ENCODE results near the gene SPINT1.
"Not testable (repeated sequence)": the region's sequence is repeated elsewhere in the genome, so short reads cannot be mapped to it uniquely, and the experiment has no call there.

The SPINT1 gene

GRCh38 chr15:40857601-40858341, 13.9 kb downstream of the SPINT1 start:
- DNase-seq: peak; percentile 53 to 57 (median 54)
- H3K9me3 ChIP-seq (ENCODE audit: control insufficient read depth, low read length): no peaks in the 10 kb centered on the region
- no peaks in the 10 kb centered on the region for H3K27me3 ChIP-seq (replicated peaks; ENCODE audit: control insufficient read depth, insufficient read depth, low read length, poor library complexity, severe bottlenecking)
- H3K4me1 ChIP-seq (ENCODE audit: control insufficient read depth, insufficient read depth, low read length, poor library complexity, severe bottlenecking): peaks cover 3% of the 10 kb centered on the region
- H3K36me3 ChIP-seq (ENCODE audit: control insufficient read depth, insufficient read depth, low read length): no peaks in the 10 kb centered on the region
- no peak overlapping the region for H3K4me3 ChIP-seq (ENCODE audit: insufficient read depth, low read depth, low read length, poor library complexity, severe bottlenecking)
- no peak overlapping the region for H3K27ac ChIP-seq (ENCODE audit: insufficient read depth, low read length, poor library complexity, severe bottlenecking)

GRCh38 chr15:40858706-40859105, 14.9 kb downstream of the SPINT1 start:
- peaks cover 3% of the 10 kb centered on the region for H3K4me1 ChIP-seq (ENCODE audit: control insufficient read depth, insufficient read depth, low read length, poor library complexity, severe bottlenecking)
- DNase-seq: no peak
- no peaks in the 10 kb centered on the region for H3K27me3 ChIP-seq (replicated peaks; ENCODE audit: control insufficient read depth, insufficient read depth, low read length, poor library complexity, severe bottlenecking)
- H3K4me3 ChIP-seq (ENCODE audit: insufficient read depth, low read depth, low read length, poor library complexity, severe bottlenecking): no peak overlapping the region
- H3K27ac ChIP-seq (ENCODE audit: insufficient read depth, low read length, poor library complexity, severe bottlenecking): no peak overlapping the region
- no peaks in the 10 kb centered on the region for H3K9me3 ChIP-seq (ENCODE audit: control insufficient read depth, low read length)
- no peaks in the 10 kb centered on the region for H3K36me3 ChIP-seq (ENCODE audit: control insufficient read depth, insufficient read depth, low read length)

DNA sequence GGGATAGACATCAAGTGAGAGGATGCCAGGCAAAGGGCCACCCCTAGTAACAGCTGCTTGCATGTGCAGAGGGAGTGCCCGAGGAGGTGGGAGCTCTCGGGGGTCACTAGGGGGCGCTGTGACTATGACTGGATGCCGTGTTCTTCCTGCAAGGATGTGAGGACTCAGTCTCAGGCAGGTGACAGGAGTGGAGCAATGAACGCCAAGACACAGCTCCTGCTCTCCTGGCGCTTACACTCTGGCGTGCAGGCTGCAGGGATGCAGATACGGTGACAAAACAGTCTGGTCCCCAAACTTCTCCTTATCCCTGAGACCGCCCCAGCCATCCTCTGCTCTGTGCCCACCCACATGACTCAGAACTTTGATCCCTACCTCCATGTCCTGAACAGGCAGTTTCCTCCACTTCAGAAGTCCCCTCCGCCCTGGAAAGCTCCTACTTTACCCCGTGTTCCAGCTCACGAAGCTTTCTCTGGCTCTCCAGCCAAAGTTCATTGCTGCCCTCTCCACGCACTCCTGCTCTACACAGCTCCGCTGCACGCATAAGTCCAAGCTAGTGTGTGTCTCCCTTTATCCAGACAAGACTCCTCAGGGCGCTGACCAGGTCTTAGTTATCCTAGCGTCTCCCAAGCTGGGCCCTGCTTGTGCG, 15.5 kb downstream of the SPINT1 start:
- no peak overlapping the region for H3K27ac ChIP-seq (ENCODE audit: insufficient read depth, low read length, poor library complexity, severe bottlenecking)
- peaks cover 3% of the 10 kb centered on the region for H3K4me1 ChIP-seq (ENCODE audit: control insufficient read depth, insufficient read depth, low read length, poor library complexity, severe bottlenecking)
- H3K4me3 ChIP-seq (ENCODE audit: insufficient read depth, low read depth, low read length, poor library complexity, severe bottlenecking): no peak overlapping the region
- DNase-seq: peak; percentile 58 to 62 (median 62)
- no peaks in the 10 kb centered on the region for H3K27me3 ChIP-seq (replicated peaks; ENCODE audit: control insufficient read depth, insufficient read depth, low read length, poor library complexity, severe bottlenecking)
- H3K9me3 ChIP-seq (ENCODE audit: control insufficient read depth, low read length): no peaks in the 10 kb centered on the region
- no peaks in the 10 kb centered on the region for H3K36me3 ChIP-seq (ENCODE audit: control insufficient read depth, insufficient read depth, low read length)

DNA sequence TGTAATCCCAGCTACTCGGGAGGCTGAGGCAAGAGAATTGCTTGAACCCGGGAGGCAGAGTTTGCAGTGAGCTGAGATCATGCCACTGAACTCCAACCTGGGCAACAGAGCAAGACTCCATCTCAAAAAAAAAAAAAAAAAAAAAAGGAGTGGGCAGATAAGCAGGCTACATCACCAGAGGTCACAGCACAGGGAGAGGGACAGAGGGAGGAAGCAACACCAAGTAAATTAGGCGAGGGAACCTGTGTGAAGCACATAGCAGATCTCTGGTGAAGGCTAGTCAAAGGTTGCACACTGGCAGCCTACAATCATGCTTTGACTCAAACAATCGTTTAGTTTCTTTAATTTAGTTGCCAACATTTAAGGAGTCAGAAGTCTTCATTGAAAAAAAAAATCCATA, 17.3 kb downstream of the SPINT1 start:
- not testable (repeated sequence) for DNase-seq; H3K27ac ChIP-seq (ENCODE audit: insufficient read depth, low read length, poor library complexity, severe bottlenecking)

GRCh38 chr15:40863660-40864270, 19.9 kb downstream of the SPINT1 start:
- Histone ChIP-seq H3K4me3 (ENCODE audit: insufficient read depth, low read depth, low read length, poor library complexity, severe bottlenecking) (no peak overlapping the region), H3K36me3 (ENCODE audit: control insufficient read depth, insufficient read depth, low read length) (no peaks in the 10 kb centered on the region), H3K27ac (ENCODE audit: insufficient read depth, low read length, poor library complexity, severe bottlenecking) (no peak overlapping the region), H3K27me3 (replicated peaks; ENCODE audit: control insufficient read depth, insufficient read depth, low read length, poor library complexity, severe bottlenecking) (no peaks in the 10 kb centered on the region), H3K9me3 (ENCODE audit: control insufficient read depth, low read length) (no peaks in the 10 kb centered on the region), H3K4me1 (ENCODE audit: control insufficient read depth, insufficient read depth, low read length, poor library complexity, severe bottlenecking) (peaks cover 3% of the 10 kb centered on the region)
- no peak for DNase-seq

More for the DNA sequence above, 17.3 kb downstream of the SPINT1 start:
- not testable (repeated sequence) for H3K4me1 ChIP-seq (ENCODE audit: control insufficient read depth, insufficient read depth, low read length, poor library complexity, severe bottlenecking); H3K4me3 ChIP-seq (ENCODE audit: insufficient read depth, low read depth, low read length, poor library complexity, severe bottlenecking); H3K9me3 ChIP-seq (ENCODE audit: control insufficient read depth, low read length); H3K36me3 ChIP-seq (ENCODE audit: control insufficient read depth, insufficient read depth, low read length); H3K27me3 ChIP-seq (replicated peaks; ENCODE audit: control insufficient read depth, insufficient read depth, low read length, poor library complexity, severe bottlenecking)

DNA sequence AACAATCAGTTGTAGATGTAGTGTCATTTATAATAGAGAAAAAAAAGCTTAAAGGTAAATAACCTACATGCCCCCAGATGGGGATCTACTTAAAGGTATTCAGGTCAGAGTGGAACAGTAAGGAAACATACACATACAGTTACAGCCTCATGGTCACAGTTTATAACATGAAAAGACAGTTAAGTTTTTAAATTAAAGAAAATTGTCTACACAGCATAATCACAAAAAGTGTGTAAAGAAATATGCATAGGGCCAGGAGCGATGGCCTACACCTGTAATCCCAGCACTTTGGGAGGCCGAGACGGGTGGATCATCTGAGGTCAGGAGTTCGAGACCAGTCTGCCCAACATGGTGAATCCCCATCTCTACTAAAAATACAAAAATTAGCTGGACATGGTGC, 23.4 kb downstream of the SPINT1 start:
- no peaks in the 10 kb centered on the region for H3K4me1 ChIP-seq (ENCODE audit: control insufficient read depth, insufficient read depth, low read length, poor library complexity, severe bottlenecking)
- no peaks in the 10 kb centered on the region for H3K36me3 ChIP-seq (ENCODE audit: control insufficient read depth, insufficient read depth, low read length)
- no peaks in the 10 kb centered on the region for H3K27me3 ChIP-seq (replicated peaks; ENCODE audit: control insufficient read depth, insufficient read depth, low read length, poor library complexity, severe bottlenecking)
- no peak overlapping the region for H3K4me3 ChIP-seq (ENCODE audit: insufficient read depth, low read depth, low read length, poor library complexity, severe bottlenecking)
- DNase-seq: no peak
- no peaks in the 10 kb centered on the region for H3K9me3 ChIP-seq (ENCODE audit: control insufficient read depth, low read length)
- H3K27ac ChIP-seq (ENCODE audit: insufficient read depth, low read length, poor library complexity, severe bottlenecking): no peak overlapping the region

- H3K27ac ChIP-seq (ENCODE audit: insufficient read depth, low read length, poor library complexity, severe bottlenecking): no peak overlapping the region
- H3K4me3 ChIP-seq (ENCODE audit: insufficient read depth, low read depth, low read length, poor library complexity, severe bottlenecking): no peak overlapping the region
- H3K36me3 ChIP-seq (ENCODE audit: control insufficient read depth, insufficient read depth, low read length): no peaks in the 10 kb centered on the region
- H3K4me1 ChIP-seq (ENCODE audit: control insufficient read depth, insufficient read depth, low read length, poor library complexity, severe bottlenecking): peaks cover 4% of the 10 kb centered on the region
- DNase-seq: no peak
- H3K27me3 ChIP-seq (replicated peaks; ENCODE audit: control insufficient read depth, insufficient read depth, low read length, poor library complexity, severe bottlenecking): no peaks in the 10 kb centered on the region
- no peaks in the 10 kb centered on the region for H3K9me3 ChIP-seq (ENCODE audit: control insufficient read depth, low read length)
Observed at GRCh38 chr15:40869686-40870085, 25.8 kb downstream of the SPINT1 start.

DNA sequence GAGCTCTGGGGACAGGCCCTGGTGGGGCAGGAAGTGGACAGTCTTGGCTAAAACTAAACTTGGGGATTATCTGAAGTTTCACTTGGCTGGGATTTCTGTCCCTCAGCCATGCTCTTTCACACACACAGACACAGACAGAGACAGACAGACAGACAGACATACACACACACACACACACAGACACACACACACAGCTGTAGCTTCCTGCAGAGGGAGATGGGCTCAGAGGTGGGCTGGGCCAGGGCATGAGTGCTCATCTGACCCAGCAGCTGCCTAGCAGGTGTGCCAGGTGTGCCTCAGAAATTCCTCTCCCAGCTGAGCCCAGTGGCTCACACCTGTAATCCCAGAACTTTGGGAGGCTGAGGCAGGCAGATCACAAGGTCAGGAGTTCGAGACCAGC, 26.9 kb downstream of the SPINT1 start:
- Histone ChIP-seq H3K27ac (ENCODE audit: insufficient read depth, low read length, poor library complexity, severe bottlenecking) (no peak overlapping the region), H3K9me3 (ENCODE audit: control insufficient read depth, low read length) (no peaks in the 10 kb centered on the region), H3K36me3 (ENCODE audit: control insufficient read depth, insufficient read depth, low read length) (no peaks in the 10 kb centered on the region), H3K27me3 (replicated peaks; ENCODE audit: control insufficient read depth, insufficient read depth, low read length, poor library complexity, severe bottlenecking) (no peaks in the 10 kb centered on the region), H3K4me1 (ENCODE audit: control insufficient read depth, insufficient read depth, low read length, poor library complexity, severe bottlenecking) (peaks cover 4% of the 10 kb centered on the region), H3K4me3 (ENCODE audit: insufficient read depth, low read depth, low read length, poor library complexity, severe bottlenecking) (no peak overlapping the region)
- DNase-seq: no peak

DNA sequence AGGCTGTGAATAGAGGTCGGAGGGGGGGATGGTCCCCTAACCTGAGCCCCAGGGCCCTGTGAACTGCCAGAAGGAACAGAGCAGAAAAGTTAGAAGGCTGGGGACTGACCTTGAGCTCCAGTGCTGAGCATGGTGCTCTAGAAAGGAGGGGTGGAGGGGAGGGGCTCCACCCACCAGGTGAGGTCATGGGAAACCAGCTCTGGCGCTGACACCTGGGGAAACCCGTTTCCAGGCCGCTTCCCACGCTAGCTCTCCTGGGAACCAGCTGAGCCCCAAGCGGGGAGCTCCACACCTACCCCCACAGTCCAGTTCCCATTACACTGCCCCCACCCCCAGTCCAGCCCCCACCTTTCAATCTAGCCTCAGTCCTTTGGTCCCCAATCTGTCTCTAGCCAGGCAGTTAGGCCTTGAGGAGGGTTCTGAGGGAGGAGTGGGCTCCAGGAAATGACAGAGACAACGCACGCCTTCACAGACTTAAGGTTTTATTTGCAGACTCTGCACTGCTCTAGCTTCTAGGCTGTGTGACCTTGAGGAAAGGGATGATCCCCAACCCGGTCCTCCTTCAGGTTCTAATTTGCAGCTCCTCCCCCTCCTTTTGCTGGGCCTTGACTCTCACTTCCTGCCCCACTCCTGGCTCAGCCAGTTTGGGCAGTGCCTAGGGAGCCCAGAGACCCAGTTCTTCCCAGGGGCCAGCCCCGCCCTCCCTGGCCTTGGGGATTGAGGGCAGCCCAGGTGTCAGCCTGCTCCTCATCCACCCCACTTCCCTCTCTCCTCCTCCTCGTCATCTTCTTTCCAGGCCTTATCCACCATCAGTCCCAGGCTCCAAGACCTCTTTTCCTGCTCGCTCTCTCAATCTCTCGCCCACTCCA, 28.1 kb downstream of the SPINT1 start:
- Histone ChIP-seq H3K27me3 (replicated peaks; ENCODE audit: control insufficient read depth, insufficient read depth, low read length, poor library complexity, severe bottlenecking) (no peaks in the 10 kb centered on the region), H3K36me3 (ENCODE audit: control insufficient read depth, insufficient read depth, low read length) (no peaks in the 10 kb centered on the region), H3K4me3 (ENCODE audit: insufficient read depth, low read depth, low read length, poor library complexity, severe bottlenecking) (no peak overlapping the region), H3K9me3 (ENCODE audit: control insufficient read depth, low read length) (no peaks in the 10 kb centered on the region), H3K27ac (ENCODE audit: insufficient read depth, low read length, poor library complexity, severe bottlenecking) (no peak overlapping the region), H3K4me1 (ENCODE audit: control insufficient read depth, insufficient read depth, low read length, poor library complexity, severe bottlenecking) (peaks cover 4% of the 10 kb centered on the region)
- DNase-seq: no peak

Data from effector memory CD4-positive, alpha-beta T cell (primary cell).